Endothelial cell of umbilical vein (primary cell): ENCODE results near the gene SERPINB10.

ENCODE experiments used
- EZH2 ChIP-seq: IDR thresholded peaks from 2 replicates; pipeline ENCODE4 v1.6.1; 2012; ENCODE audit warnings: borderline replicate concordance, low read depth, mild to moderate bottlenecking, moderate library complexity, low read length, inconsistent platforms; ENCODE audit not compliant: severe bottlenecking
- FOS ChIP-seq: IDR thresholded peaks from 2 replicates; pipeline ENCODE4 v1.6.1; 2011; ENCODE audit warnings: mild to moderate bottlenecking, low read length, moderate library complexity, borderline replicate concordance; ENCODE audit not compliant: insufficient read depth
- GATA2 ChIP-seq: IDR thresholded peaks from 2 replicates; pipeline ENCODE4 v1.7.0; 2011; ENCODE audit warnings: low read depth, mild to moderate bottlenecking, moderate library complexity, mixed read lengths, low read length; ENCODE audit not compliant: insufficient read length, insufficient read depth
- JUN ChIP-seq: IDR thresholded peaks from 2 replicates; pipeline ENCODE4 v1.6.1; 2011; ENCODE audit warnings: borderline replicate concordance, low read depth; ENCODE audit not compliant: insufficient read length, insufficient read depth
- MYC ChIP-seq: IDR thresholded peaks from one replicate; pipeline ENCODE4 v1.6.1; 2011; ENCODE audit warnings: mild to moderate bottlenecking, low read depth, low read length
- POLR2A ChIP-seq: IDR thresholded peaks from 2 replicates; pipeline ENCODE4 v1.6.1; 2012; ENCODE audit warnings: low read depth, mild to moderate bottlenecking, control low read depth, low read length
- POLR2AphosphoS5 ChIP-seq: IDR thresholded peaks from 2 replicates; pipeline ENCODE4 v1.6.1; 2012; ENCODE audit warnings: low read depth, mild to moderate bottlenecking, control low read depth, low read length, moderate library complexity; ENCODE audit not compliant: insufficient read depth
- TF ChIP-seq, protein P1 (sequence below), 2 donors: IDR thresholded peaks; 1 replicate in 1 of 2; 2 replicates in 1 of 2; pipeline ENCODE4 v1.5.1; 2011; ENCODE audit warnings: low read length in 2 of 2, mild to moderate bottlenecking in 2 of 2, moderate library complexity in 2 of 2, control low read depth in 1 of 2, inconsistent platforms in 1 of 2, low read depth in 1 of 2; ENCODE audit not compliant: insufficient read depth in 1 of 2; ENCODE audit errors: extremely low read depth in 1 of 2
- TF ChIP-seq, protein P2 (sequence below): IDR thresholded peaks from 2 replicates; pipeline ENCODE4 v1.6.1; 2011; ENCODE audit not compliant: insufficient read depth, insufficient read length

DNA sequence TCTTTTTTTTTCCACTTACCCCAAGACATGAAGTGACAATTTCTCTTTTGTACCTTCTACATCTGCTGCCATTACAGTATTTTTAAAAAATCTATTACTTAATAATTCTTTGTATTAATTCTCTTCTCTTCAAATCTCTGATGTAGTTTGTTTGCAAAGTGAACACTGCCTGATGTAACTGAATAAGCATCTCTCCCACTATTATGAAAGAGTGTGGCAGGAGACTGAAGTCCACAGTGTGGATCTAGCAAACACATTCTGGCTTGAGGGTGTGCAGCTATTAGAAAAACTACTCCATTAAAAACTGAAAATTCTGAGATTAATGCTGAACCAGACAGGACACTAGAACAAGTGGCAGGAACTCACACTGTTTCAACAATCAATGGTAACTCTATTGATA lies 57.1 kb downstream of the SERPINB10 start:
- TF ChIP-seq FOS (no peak), POLR2AphosphoS5 (no peak), EZH2 (no peak), POLR2A (no peak), MYC (no peak), JUN (no peak), GATA2 (no peak)
- TF ChIP-seq, protein P1, sequence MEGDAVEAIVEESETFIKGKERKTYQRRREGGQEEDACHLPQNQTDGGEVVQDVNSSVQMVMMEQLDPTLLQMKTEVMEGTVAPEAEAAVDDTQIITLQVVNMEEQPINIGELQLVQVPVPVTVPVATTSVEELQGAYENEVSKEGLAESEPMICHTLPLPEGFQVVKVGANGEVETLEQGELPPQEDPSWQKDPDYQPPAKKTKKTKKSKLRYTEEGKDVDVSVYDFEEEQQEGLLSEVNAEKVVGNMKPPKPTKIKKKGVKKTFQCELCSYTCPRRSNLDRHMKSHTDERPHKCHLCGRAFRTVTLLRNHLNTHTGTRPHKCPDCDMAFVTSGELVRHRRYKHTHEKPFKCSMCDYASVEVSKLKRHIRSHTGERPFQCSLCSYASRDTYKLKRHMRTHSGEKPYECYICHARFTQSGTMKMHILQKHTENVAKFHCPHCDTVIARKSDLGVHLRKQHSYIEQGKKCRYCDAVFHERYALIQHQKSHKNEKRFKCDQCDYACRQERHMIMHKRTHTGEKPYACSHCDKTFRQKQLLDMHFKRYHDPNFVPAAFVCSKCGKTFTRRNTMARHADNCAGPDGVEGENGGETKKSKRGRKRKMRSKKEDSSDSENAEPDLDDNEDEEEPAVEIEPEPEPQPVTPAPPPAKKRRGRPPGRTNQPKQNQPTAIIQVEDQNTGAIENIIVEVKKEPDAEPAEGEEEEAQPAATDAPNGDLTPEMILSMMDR (IDR thresholded peaks at IDR 0.05; ENCODE audit: extremely low read depth in 1 of 2, insufficient read depth in 1 of 2, low read depth in 1 of 2, low read length in 2 of 2) = no peak
- TF ChIP-seq, protein P2, sequence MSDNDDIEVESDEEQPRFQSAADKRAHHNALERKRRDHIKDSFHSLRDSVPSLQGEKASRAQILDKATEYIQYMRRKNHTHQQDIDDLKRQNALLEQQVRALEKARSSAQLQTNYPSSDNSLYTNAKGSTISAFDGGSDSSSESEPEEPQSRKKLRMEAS = no peak
